NCI-H1436 treated with DMSO at 0.1 percent for 48 hours (cell line): ENCODE results near the gene ZNF708.
"Not testable (repeated sequence)": the region's sequence is repeated elsewhere in the genome, so short reads cannot be mapped to it uniquely, and the experiment has no call there.

Experiments used
- DNase-seq: peaks from one replicate; lab custom pipeline; 2025; lab: John Stamatoyannopoulos, UW

Gene ZNF708

GRCh38 chr19:21328885-21329605, at the start of gene ZNF708:
Gene ZNF708 (minus strand): TSS chr19:21329410. CDS start chr19:21329212, 198 bp downstream.
- DNase-seq, result peak; percentile 71

GRCh38 chr19:21362291-21362690, 33.1 kb upstream of the ZNF708 start:
- DNase-seq, result no peak

GRCh38 chr19:21358768-21359451, 29.7 kb upstream of the ZNF708 start, which contains the start of gene ZNF738:
Gene ZNF738 (plus strand): TSS chr19:21359000. CDS start chr19:21359141, 141 bp downstream.
- peak; percentile 90 for DNase-seq

GRCh38 chr19:21352830-21353229, 23.6 kb upstream of the ZNF708 start:
- no peak for DNase-seq

- DNase-seq, result not testable (repeated sequence)
Measured at GRCh38 chr19:21344841-21345240, 15.6 kb upstream of the ZNF708 start.

- no peak for DNase-seq
Measured at GRCh38 chr19:21335721-21336120, 6.5 kb upstream of the ZNF708 start.

GRCh38 chr19:21328406-21328805, 804 bp downstream of the ZNF708 start:
- DNase-seq, result no peak

GRCh38 chr19:21326169-21326568, 3.0 kb downstream of the ZNF708 start:
- no peak for DNase-seq

GRCh38 chr19:21323000-21323399, 6.2 kb downstream of the ZNF708 start:
- DNase-seq, result no peak

- no peak for DNase-seq
Measured at GRCh38 chr19:21322528-21322927, 6.7 kb downstream of the ZNF708 start.

GRCh38 chr19:21321996-21322395, 7.2 kb downstream of the ZNF708 start:
- DNase-seq, result no peak

- no peak for DNase-seq
Measured at GRCh38 chr19:21321134-21321533, 8.1 kb downstream of the ZNF708 start.

GRCh38 chr19:21317821-21318220, 11.4 kb downstream of the ZNF708 start:
- DNase-seq, result no peak

- DNase-seq, result no peak
Measured at GRCh38 chr19:21314676-21315075, 14.5 kb downstream of the ZNF708 start.

- not testable (repeated sequence) for DNase-seq
Measured at GRCh38 chr19:21312807-21313206, 16.4 kb downstream of the ZNF708 start.

- no peak for DNase-seq
Measured at GRCh38 chr19:21308773-21309172, 20.4 kb downstream of the ZNF708 start.

- not testable (repeated sequence) for DNase-seq
Measured at GRCh38 chr19:21306881-21307479, 22.2 kb downstream of the ZNF708 start.

- DNase-seq, result not testable (repeated sequence)
Measured at GRCh38 chr19:21293768-21294167, 35.4 kb downstream of the ZNF708 start.

- DNase-seq, result no peak
Measured at GRCh38 chr19:21269813-21270212, 59.4 kb downstream of the ZNF708 start.

GRCh38 chr19:21264891-21265290, 64.3 kb downstream of the ZNF708 start:
- DNase-seq, result no peak

GRCh38 chr19:21264416-21264815, 64.8 kb downstream of the ZNF708 start:
- no peak for DNase-seq

GRCh38 chr19:21260848-21261381, 68.3 kb downstream of the ZNF708 start:
- not testable (repeated sequence) for DNase-seq
